ENCODE data around the gene OXLD1. TPM values are rescaled to one million over a fixed set of nuclear protein-coding genes. Genes with fewer than 3 reads are reported as not detected.

OXLD1 gene
- total RNA-seq, 2 donors from 2014 or later = 30.2 to 36.5 TPM

GRCh38 chr17:81660441-81660840 is 6.0 kb downstream of the OXLD1 start:
- H3K27me3 ChIP-seq (ENCODE audit: control insufficient read depth, insufficient read depth, low read length, poor library complexity, severe bottlenecking) = no peaks in the 10 kb centered on the region
- H3K27ac Mint-ChIP-seq = no peak overlapping the region
- peaks cover 5% of the 10 kb centered on the region for H3K36me3 ChIP-seq (ENCODE audit: control insufficient read depth, insufficient read depth, low read length)
- H3K4me3 Mint-ChIP-seq = no peak overlapping the region
- no peaks in the 10 kb centered on the region for H3K27me3 Mint-ChIP-seq (ENCODE audit: insufficient read depth)
- no peaks in the 10 kb centered on the region for H3K9me3 ChIP-seq (ENCODE audit: control insufficient read depth, low read length)
- no peak for DNase-seq
- peaks cover 11% of the 10 kb centered on the region for H3K4me1 ChIP-seq (ENCODE audit: control insufficient read depth, insufficient read depth, low read length)
- no peak overlapping the region for H3K4me3 ChIP-seq (ENCODE audit: low read length)
- WGBS, 2 experiments (ENCODE audit: insufficient coverage in 1 of 2, insufficient read length in 1 of 2) = 90 to 94% methylated on average over 8 to 9 of the region's 9 CpGs
- H3K36me3 Mint-ChIP-seq (ENCODE audit: low read depth) = peaks cover 8% of the 10 kb centered on the region
- H3K9ac ChIP-seq (ENCODE audit: extremely low read depth, low read length, poor library complexity, severe bottlenecking) = no peak overlapping the region
- H3K9me3 Mint-ChIP-seq = no peaks in the 10 kb centered on the region
- H3K4me1 Mint-ChIP-seq = no peaks in the 10 kb centered on the region
- TF ChIP-seq CTCF (conservative IDR thresholded peaks at IDR 0.05) = no peak
- H3K27ac ChIP-seq (ENCODE audit: low read depth, low read length) = no peak overlapping the region

GRCh38 chr17:81659038-81659437 is 7.4 kb downstream of the OXLD1 start:
- TF ChIP-seq CTCF (conservative IDR thresholded peaks at IDR 0.05) = no peak
- Histone ChIP-seq H3K27me3 (ENCODE audit: control insufficient read depth, insufficient read depth, low read length, poor library complexity, severe bottlenecking) (no peaks in the 10 kb centered on the region), H3K9ac (ENCODE audit: extremely low read depth, low read length, poor library complexity, severe bottlenecking) (no peak overlapping the region), H3K4me1 (ENCODE audit: control insufficient read depth, insufficient read depth, low read length) (peaks cover 13% of the 10 kb centered on the region), H3K4me3 (ENCODE audit: low read length) (no peak overlapping the region), H3K9me3 (ENCODE audit: control insufficient read depth, low read length) (no peaks in the 10 kb centered on the region), H3K27ac (ENCODE audit: low read depth, low read length) (no peak overlapping the region), H3K36me3 (ENCODE audit: control insufficient read depth, insufficient read depth, low read length) (no peaks in the 10 kb centered on the region)
- Mint-ChIP-seq H3K27ac (no peak overlapping the region), H3K4me1 (no peaks in the 10 kb centered on the region), H3K36me3 (ENCODE audit: low read depth) (no peaks in the 10 kb centered on the region), H3K4me3 (no peak overlapping the region), H3K27me3 (ENCODE audit: insufficient read depth) (no peaks in the 10 kb centered on the region), H3K9me3 (no peaks in the 10 kb centered on the region)
- DNase-seq = no peak
- WGBS, 2 experiments (ENCODE audit: insufficient coverage in 1 of 2, insufficient read length in 1 of 2) = 81 to 90% methylated on average over 4 to 5 of the region's 5 CpGs

GRCh38 chr17:81656835-81657234 is 9.6 kb downstream of the OXLD1 start:
- H3K36me3 Mint-ChIP-seq (ENCODE audit: low read depth) = no peaks in the 10 kb centered on the region
- DNase-seq = no peak
- no peak overlapping the region for H3K4me3 ChIP-seq (ENCODE audit: low read length)
- no peaks in the 10 kb centered on the region for H3K9me3 ChIP-seq (ENCODE audit: control insufficient read depth, low read length)
- TF ChIP-seq CTCF (conservative IDR thresholded peaks at IDR 0.05) = no peak
- no peaks in the 10 kb centered on the region for H3K9me3 Mint-ChIP-seq
- no peak overlapping the region for H3K27ac Mint-ChIP-seq
- H3K27ac ChIP-seq (ENCODE audit: low read depth, low read length) = no peak overlapping the region
- WGBS, 2 experiments (ENCODE audit: insufficient coverage in 1 of 2, insufficient read length in 1 of 2) = 91 to 93% methylated on average over 2 to 4 of the region's 4 CpGs
- no peaks in the 10 kb centered on the region for H3K36me3 ChIP-seq (ENCODE audit: control insufficient read depth, insufficient read depth, low read length)
- H3K9ac ChIP-seq (ENCODE audit: extremely low read depth, low read length, poor library complexity, severe bottlenecking) = no peak overlapping the region
- no peaks in the 10 kb centered on the region for H3K27me3 Mint-ChIP-seq (ENCODE audit: insufficient read depth)
- H3K27me3 ChIP-seq (ENCODE audit: control insufficient read depth, insufficient read depth, low read length, poor library complexity, severe bottlenecking) = no peaks in the 10 kb centered on the region
- peaks cover 13% of the 10 kb centered on the region for H3K4me1 ChIP-seq (ENCODE audit: control insufficient read depth, insufficient read depth, low read length)
- H3K4me3 Mint-ChIP-seq = no peak overlapping the region
- H3K4me1 Mint-ChIP-seq = peaks cover 7% of the 10 kb centered on the region

Measured in endodermal cell (in vitro differentiated cells).